ENCODE results near the gene BDKRB2.

DNA sequence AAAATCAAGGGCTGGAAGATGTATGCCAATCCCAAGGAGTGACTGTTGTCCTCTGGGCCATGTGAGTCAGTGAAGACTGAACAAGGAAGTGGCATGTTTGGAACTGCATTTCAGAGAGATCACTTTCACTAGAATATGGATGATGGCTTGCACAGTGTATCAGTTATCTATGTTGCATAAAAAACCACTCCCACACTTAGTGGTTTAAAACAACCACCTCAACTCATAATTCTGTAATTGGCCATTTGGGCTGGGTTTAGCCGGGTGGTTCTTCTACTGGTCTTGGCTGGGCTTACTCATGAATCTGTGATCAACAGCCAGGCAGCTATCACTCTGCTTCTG is 66.8 kb downstream of the BDKRB2 start:
- TF ChIP-seq TAF1 (IDR thresholded peaks at IDR 0.05; ENCODE audit: low read depth, low read length) (no peak), POLR2AphosphoS5 (IDR thresholded peaks at IDR 0.05; ENCODE audit: low read depth, low read length) (no peak), POLR2A (IDR thresholded peaks at IDR 0.05; ENCODE audit: low read depth, low read length) (no peak), POU2F2 (IDR thresholded peaks at IDR 0.05; ENCODE audit: low read depth, low read length) (no peak)
